ENCODE measurements around the gene CAP1. TPM values are rescaled to one million over a fixed set of nuclear protein-coding genes. Genes with fewer than 3 reads are reported as not detected.
"Not testable (repeated sequence)": the region's sequence is repeated elsewhere in the genome, so short reads cannot be mapped to it uniquely, and the experiment has no call there.

CAP1 gene
- polyA plus RNA-seq, 1 experiment, result 585 TPM

DNA sequence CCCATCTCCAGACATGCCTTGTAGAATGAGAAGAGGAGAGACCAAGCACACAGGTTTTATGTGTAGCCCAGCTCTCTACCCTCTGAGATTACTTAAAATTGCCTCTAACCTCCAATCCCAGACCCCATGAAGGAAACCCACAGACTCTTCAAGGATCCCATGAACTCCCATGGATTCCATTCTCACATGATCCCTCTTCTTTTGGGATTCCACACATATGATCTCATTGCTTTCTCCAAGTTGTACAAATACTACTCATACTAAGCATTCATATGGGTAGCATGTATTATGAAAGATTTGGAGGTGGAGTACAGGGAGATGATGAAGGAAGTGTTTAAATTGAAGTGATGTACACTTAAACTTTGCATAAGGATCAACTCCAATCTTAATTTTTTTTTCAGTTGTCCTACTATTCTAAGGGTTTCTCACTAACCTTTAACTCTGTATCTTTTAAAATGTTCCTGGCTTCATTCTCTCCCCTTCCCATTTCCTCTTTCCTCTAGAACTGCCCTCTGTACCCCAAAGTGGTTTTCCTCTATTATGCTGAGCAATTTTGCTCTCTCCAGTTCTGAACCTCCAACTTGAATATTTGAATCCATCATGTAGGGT, 44.0 kb upstream of the CAP1 start:
- no peak for DNase-seq (ENCODE audit: low read depth)
- TF ChIP-seq, protein P1, sequence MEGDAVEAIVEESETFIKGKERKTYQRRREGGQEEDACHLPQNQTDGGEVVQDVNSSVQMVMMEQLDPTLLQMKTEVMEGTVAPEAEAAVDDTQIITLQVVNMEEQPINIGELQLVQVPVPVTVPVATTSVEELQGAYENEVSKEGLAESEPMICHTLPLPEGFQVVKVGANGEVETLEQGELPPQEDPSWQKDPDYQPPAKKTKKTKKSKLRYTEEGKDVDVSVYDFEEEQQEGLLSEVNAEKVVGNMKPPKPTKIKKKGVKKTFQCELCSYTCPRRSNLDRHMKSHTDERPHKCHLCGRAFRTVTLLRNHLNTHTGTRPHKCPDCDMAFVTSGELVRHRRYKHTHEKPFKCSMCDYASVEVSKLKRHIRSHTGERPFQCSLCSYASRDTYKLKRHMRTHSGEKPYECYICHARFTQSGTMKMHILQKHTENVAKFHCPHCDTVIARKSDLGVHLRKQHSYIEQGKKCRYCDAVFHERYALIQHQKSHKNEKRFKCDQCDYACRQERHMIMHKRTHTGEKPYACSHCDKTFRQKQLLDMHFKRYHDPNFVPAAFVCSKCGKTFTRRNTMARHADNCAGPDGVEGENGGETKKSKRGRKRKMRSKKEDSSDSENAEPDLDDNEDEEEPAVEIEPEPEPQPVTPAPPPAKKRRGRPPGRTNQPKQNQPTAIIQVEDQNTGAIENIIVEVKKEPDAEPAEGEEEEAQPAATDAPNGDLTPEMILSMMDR (IDR thresholded peaks at IDR 0.05; ENCODE audit: insufficient read depth, low read depth, low read length), result no peak
- Histone ChIP-seq H3K27me3 (ENCODE audit: control insufficient read depth, insufficient read depth, low read length) (no peaks in the 10 kb centered on the region), H3K4me3 (ENCODE audit: low read depth, low read length) (no peak overlapping the region), H3K36me3 (ENCODE audit: control insufficient read depth, insufficient read depth, low read length) (no peaks in the 10 kb centered on the region)
- CTCF ChIA-PET, result interaction anchor here (0.6 kb wide), 1 partner anchor 156 kb away, joined by 4 read pairs; no protein-coding TSS in a partner anchor
- POLR2A ChIA-PET, result no interaction called here

DNA sequence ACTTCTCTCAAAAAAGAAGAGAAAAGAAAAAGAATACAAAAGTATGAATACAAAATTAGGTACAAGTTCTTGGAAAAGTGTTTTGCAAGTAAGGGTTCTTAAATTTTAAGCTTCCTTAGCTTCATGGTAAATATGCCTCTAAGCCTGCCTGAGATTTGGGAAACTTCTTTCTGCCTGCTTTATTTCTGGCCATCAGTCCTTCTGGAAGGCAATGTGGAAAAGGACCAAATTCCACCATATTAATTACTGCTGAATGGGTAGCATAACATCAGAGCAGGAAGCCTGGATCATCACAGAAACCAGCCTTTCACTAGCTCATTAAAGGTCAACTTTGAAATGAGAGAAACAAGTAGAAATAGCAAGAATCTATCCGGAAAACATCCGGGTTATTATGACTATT, 39.1 kb upstream of the CAP1 start:
- TF ChIP-seq, protein P1 (IDR thresholded peaks at IDR 0.05; ENCODE audit: insufficient read depth, low read depth, low read length), result no peak
- ChIA-PET CTCF (interaction anchor here (0.6 to 1.0 kb wide), 4 partner anchors 12 to 314 kb away, joined by 3 to 5 read pairs (median 3); no protein-coding TSS in a partner anchor), POLR2A (interaction anchor here (0.6 kb wide), 2 partner anchors 22 to 39 kb away, joined by 3 to 8 read pairs; partner anchors contain the start of gene CAP1)
- Histone ChIP-seq H3K27me3 (ENCODE audit: control insufficient read depth, insufficient read depth, low read length) (0 out of 2 replicates have a peak, but pooled peaks cover 2% of the 10 kb centered on the region), H3K36me3 (ENCODE audit: control insufficient read depth, insufficient read depth, low read length) (no peaks in the 10 kb centered on the region), H3K4me3 (ENCODE audit: low read depth, low read length) (no peak overlapping the region)
- DNase-seq (ENCODE audit: low read depth), result no peak

DNA sequence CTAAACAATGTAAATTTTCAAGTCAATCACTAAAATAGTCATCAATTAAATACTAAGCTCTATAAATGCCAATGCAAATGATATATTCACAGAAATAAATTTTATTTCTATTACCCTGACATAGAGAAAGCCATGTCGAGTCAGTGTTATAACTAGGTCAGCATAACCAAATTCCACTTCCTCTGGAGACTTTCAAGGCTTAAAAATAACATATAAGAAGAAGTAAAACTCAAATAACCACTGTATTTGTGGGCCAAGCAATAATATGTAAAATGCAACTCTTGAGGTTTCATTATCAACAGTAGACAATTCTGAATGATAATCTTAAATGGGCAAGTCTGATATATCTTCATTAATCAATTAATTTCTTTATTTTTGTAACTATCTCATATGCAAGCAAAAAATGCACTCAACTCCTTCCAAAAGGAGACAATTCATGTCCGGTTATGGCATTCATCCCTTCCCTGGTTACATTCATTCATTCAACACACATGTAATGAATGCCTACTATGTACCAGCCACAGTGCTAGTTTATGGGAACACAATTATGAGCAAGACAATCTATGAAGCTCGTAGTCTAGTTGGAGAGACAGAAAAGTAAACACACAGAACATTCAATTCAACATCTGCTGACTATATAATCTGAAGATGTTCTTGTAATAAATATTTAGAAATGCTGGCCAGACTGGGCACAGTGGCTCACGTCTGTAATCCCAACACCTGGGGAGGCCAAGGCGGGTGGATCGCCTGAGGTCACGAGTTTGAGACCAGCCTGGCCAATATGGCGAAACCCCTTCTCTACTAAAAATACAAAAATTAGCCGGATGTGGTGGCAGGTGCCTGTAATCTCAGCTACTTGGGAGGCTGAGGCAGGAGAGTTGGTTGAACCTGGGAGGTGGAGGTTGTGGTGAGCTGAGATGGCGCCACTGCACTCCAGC, 37.1 kb upstream of the CAP1 start:
- DNase-seq (ENCODE audit: low read depth), result no peak
- ChIA-PET POLR2A (no interaction called here), CTCF (no interaction called here)
- TF ChIP-seq, protein P1 (IDR thresholded peaks at IDR 0.05; ENCODE audit: insufficient read depth, low read depth, low read length), result no peak
- Histone ChIP-seq H3K4me3 (ENCODE audit: low read depth, low read length) (no peak overlapping the region), H3K27me3 (ENCODE audit: control insufficient read depth, insufficient read depth, low read length) (0 out of 2 replicates have a peak, but pooled peaks cover 2% of the 10 kb centered on the region), H3K36me3 (ENCODE audit: control insufficient read depth, insufficient read depth, low read length) (no peaks in the 10 kb centered on the region)

DNA sequence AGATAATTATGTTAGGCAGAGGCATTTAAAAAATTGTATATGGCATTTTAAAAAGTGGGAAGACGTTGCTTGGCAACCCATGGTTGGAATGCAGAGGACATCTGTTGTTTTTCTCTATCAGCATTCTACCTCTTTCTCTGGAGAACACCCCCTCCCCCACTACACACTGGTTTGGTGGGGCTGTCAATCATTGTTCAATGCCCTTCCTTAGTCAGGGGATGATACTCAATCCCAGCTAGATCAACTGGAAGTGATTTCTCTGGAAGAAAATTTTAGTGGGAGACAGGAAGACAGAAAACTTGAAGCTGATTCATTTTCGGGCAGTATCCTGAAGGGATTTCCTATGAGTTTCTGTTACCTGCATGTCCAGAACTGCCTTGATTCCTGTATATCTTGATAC, 35.7 kb upstream of the CAP1 start:
- H3K4me3 ChIP-seq (ENCODE audit: low read depth, low read length), result no peak overlapping the region
- no peaks in the 10 kb centered on the region for H3K36me3 ChIP-seq (ENCODE audit: control insufficient read depth, insufficient read depth, low read length)
- ChIA-PET CTCF (no interaction called here), POLR2A (no interaction called here)
- TF ChIP-seq, protein P1 (IDR thresholded peaks at IDR 0.05; ENCODE audit: insufficient read depth, low read depth, low read length), result no peak
- 0 out of 2 replicates have a peak, but pooled peaks cover 2% of the 10 kb centered on the region for H3K27me3 ChIP-seq (ENCODE audit: control insufficient read depth, insufficient read depth, low read length)
- DNase-seq (ENCODE audit: low read depth), result no peak

DNA sequence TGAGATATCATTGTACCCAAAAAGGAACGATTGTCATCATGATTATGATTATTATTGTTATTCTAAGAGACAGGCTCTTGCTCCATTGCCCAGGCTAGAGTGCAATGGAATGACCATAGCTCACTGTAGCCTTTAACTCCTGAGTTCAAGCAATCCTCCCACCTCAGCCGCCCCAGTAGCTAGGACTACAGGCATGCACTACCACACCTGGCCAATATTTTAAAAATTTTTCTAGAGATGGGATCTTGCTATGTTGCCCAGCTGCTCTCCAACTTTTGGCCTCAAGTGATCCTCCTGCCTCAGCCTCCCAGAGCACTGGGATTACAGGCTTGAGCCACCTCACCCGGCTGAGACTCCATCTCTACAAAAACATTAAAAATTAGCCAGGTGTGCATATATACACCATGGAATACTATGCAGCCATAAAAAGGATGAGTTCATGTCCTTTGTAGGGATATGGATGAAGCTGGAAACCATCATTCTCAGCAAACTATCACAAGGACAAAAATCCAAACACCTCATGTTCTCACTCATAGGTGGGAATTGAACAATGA, 33.0 kb upstream of the CAP1 start:
- H3K27me3 ChIP-seq (ENCODE audit: control insufficient read depth, insufficient read depth, low read length); DNase-seq (ENCODE audit: low read depth); H3K4me3 ChIP-seq (ENCODE audit: low read depth, low read length); POLR2A ChIA-PET; H3K36me3 ChIP-seq (ENCODE audit: control insufficient read depth, insufficient read depth, low read length): not testable (repeated sequence)
- CTCF ChIA-PET, result interaction anchor here (0.9 kb wide), 1 partner anchor 27 kb away, joined by 3 read pairs; no protein-coding TSS in a partner anchor
